Panc1 (cell line): ENCODE results near the gene SYNDIG1L.

Experiments used
- POLR2AphosphoS5 ChIP-seq: IDR thresholded peaks from 2 replicates; pipeline ENCODE4 v1.6.1; 2012; ENCODE audit warnings: mild to moderate bottlenecking, low read depth, low read length, moderate library complexity
- REST ChIP-seq, 2 experiments: IDR thresholded peaks; 2 replicates each; pipeline ENCODE4 v1.6.1; 2011 to 2012; ENCODE audit warnings: low read depth in 2 of 2, control low read depth in 1 of 2, low read length in 1 of 2, mild to moderate bottlenecking in 1 of 2, moderate library complexity in 1 of 2; ENCODE audit not compliant: insufficient read depth in 1 of 2
- SIN3A ChIP-seq: IDR thresholded peaks from 2 replicates; pipeline ENCODE4 v1.6.1; 2012; ENCODE audit warnings: low read depth, mild to moderate bottlenecking, low read length, moderate library complexity, borderline replicate concordance; ENCODE audit not compliant: insufficient read depth
- TCF7L2 ChIP-seq: IDR thresholded peaks from 2 replicates; pipeline ENCODE4 v1.6.1; 2011; ENCODE audit warnings: mild to moderate bottlenecking, low read depth, low read length, inconsistent platforms
- TF ChIP-seq, protein P1 (sequence below): fragments of 450-650 bp; IDR thresholded peaks from 2 replicates; pipeline ENCODE4 v1.5.1; 2017; ENCODE audit warnings: mild to moderate bottlenecking

DNA sequence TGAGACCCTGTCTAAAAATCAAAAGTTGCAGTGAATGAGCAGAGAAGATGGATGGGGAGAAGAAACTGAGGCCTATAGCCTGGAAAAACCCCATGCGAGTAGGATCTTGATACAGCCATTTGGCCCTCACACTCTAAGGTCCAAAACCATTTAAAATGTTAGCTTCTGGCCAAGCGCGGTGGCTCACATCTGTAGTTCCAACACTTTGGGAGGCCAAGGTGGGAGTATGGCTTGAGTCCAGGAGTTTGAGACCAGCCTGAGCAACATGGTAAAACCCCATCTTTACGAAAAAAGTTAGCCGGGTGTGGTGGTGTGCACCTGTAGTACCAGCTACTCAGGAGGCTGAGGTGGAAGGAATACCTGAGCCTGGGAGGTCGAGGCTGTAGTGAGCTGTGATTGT lies 58.0 kb downstream of the SYNDIG1L start:
- TF ChIP-seq, protein P1, sequence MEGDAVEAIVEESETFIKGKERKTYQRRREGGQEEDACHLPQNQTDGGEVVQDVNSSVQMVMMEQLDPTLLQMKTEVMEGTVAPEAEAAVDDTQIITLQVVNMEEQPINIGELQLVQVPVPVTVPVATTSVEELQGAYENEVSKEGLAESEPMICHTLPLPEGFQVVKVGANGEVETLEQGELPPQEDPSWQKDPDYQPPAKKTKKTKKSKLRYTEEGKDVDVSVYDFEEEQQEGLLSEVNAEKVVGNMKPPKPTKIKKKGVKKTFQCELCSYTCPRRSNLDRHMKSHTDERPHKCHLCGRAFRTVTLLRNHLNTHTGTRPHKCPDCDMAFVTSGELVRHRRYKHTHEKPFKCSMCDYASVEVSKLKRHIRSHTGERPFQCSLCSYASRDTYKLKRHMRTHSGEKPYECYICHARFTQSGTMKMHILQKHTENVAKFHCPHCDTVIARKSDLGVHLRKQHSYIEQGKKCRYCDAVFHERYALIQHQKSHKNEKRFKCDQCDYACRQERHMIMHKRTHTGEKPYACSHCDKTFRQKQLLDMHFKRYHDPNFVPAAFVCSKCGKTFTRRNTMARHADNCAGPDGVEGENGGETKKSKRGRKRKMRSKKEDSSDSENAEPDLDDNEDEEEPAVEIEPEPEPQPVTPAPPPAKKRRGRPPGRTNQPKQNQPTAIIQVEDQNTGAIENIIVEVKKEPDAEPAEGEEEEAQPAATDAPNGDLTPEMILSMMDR, result no peak
- TF ChIP-seq TCF7L2 (no peak), POLR2AphosphoS5 (no peak), REST (IDR thresholded peaks at IDR 0.05; ENCODE audit: insufficient read depth in 1 of 2, low read depth in 2 of 2, low read length in 1 of 2) (no peak), SIN3A (no peak)
